GM18861 (cell line): ENCODE data around the gene PLEKHA7.
"Not testable (repeated sequence)": the region's sequence is repeated elsewhere in the genome, so short reads cannot be mapped to it uniquely, and the experiment has no call there.

Experiments used
- ATAC-seq: cut with Tn5 transposase; IDR thresholded peaks from one replicate; pipeline ENCODE4 v1.9.1; 2021; ENCODE audit not compliant: unreplicated experiment

The PLEKHA7 gene

GRCh38 chr11:16881766-16882165 is 132.4 kb downstream of the PLEKHA7 start:
- no peak for ATAC-seq

GRCh38 chr11:16881074-16881709 is 133.0 kb downstream of the PLEKHA7 start:
- no peak for ATAC-seq

GRCh38 chr11:16880184-16880801 is 133.9 kb downstream of the PLEKHA7 start:
- no peak for ATAC-seq

DNA sequence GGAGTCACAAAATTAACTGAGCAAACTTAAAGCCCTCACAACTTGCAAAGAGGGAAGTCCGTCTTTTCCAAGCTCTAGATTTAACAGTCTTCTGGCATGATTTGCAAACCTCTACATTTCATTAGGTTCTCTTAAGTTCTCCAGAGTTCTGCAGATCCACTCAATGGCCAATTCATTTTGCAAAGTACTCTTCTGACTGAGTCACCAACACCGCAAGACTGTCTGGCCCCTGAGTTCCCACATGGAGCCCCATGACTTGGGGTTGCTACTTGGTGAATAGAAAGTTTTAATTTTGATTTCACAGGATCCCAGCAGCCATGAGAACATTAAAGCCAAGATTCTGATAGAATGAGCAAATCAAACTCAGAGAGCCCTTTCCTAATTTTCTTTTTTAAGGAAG is 134.5 kb downstream of the PLEKHA7 start:
- ATAC-seq = no peak

- no peak for ATAC-seq
These were observed 137.4 kb downstream of the PLEKHA7 start for GRCh38 chr11:16876837-16877236.

DNA sequence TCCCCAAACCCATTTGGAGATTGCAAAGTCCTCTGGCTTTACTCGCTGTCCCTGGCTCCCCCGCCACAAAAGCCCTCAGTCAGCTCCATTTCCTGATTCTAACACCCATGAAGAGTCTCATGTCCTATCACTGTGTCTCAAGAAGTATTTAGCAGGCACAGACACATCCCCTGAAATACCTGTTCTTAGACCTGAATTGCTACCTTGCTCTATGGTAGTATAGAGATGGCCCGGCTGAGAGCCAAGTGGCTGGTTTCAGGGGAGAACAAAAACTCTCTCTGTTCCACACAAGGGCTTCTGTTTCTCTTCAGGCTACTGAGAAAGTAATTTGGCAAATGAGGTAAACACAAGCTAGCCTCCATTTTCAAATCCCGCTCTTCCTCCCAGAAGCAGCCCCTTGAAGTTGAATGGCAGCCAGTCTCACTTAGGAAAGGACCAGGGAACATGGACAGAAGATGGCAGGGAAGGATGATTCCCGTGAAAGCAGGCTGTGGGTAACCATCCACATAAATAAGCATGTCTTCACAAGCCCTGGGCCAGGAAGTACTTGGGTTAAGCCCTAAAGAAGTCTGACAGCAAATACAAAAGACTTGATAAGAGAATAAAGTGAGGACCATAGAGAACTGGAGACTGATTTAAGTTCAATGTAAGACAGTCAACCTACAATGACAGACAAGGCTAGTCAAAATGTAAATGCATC is 138.0 kb downstream of the PLEKHA7 start:
- ATAC-seq = no peak

- no peak for ATAC-seq
These were observed 139.8 kb downstream of the PLEKHA7 start for GRCh38 chr11:16874275-16874975.

GRCh38 chr11:16873289-16873688 is 140.9 kb downstream of the PLEKHA7 start:
- ATAC-seq = no peak

DNA sequence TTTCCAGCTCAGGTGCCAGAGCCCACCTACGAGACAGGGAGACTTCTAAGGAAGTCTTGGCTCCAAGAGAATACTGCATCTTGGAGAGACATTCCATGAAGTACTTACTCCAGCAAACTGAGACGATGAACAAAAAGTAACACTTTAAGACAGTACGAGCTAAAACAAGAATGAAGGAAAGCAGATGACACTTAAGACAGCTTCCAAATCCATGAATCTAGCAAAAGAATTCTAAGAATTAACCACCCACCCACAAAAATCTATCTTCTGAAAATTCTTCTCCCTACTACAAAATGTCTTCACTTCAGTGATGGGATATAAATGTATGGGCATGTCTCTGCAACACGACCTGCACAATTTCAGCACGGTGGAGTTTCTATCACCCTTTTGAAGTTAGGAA is 142.8 kb downstream of the PLEKHA7 start:
- ATAC-seq = no peak

DNA sequence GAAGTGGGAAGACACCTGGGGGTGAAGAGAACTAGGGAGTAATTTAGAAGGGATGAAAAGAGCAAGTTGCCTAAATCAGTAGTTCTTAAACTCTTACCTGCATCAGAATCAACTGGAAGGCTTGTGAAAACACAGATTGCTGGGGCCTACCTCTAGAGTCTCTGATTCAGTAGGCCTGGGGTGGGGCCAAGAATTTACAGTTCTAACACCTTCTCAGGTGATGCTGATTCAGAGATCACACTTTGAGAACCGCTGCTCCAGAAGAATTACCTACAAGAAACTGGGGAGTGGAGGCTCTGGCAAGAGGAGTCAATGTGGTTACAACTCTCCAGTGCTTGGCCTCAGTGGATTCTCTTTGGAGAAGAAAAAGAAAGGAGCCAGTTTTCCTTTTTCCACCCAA is 147.1 kb downstream of the PLEKHA7 start:
- ATAC-seq = no peak

GRCh38 chr11:16864428-16864827 is 149.8 kb downstream of the PLEKHA7 start:
- ATAC-seq = not testable (repeated sequence)

- no peak for ATAC-seq
These were observed 150.8 kb downstream of the PLEKHA7 start for GRCh38 chr11:16863389-16863788.

DNA sequence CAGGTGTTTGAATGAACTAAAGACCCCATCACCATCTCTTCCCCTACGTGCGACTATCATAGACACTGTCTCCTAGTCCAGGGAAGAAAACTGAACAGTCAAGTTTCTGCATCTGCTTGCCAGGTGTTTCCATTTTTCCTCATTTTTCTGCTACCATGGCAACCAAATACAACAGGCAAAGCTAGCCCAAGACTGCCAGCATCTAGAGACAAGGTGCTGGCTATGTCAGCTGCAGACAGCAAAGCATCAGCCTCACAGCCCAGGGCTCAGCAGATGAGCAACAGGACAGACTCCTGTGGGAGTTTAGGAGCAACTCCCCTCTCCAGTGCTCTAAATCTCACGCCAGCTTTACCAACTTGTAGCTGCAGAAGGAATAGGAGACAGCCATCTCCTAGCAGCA is 151.5 kb downstream of the PLEKHA7 start:
- no peak for ATAC-seq

DNA sequence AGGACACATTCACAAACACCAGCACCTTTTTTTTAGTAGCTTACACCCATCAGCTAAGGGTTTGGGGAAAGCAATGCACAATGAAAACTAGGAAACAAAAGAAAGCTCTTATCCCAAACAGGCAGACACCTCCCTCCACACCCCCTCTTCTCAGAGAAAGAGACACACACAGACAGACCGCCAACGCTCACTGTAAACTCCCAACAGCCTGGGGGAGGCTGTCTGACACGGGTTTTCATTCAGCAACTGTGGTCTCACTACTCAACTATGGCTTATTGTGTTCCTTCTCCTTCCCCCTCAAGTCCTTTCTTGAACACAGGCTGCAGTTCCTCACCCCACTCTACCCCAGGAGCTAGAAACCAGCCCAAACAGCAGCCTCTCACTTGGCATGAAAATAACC is 152.4 kb downstream of the PLEKHA7 start:
- ATAC-seq = no peak

- no peak for ATAC-seq
These were observed 153.6 kb downstream of the PLEKHA7 start for GRCh38 chr11:16860617-16861016.

DNA sequence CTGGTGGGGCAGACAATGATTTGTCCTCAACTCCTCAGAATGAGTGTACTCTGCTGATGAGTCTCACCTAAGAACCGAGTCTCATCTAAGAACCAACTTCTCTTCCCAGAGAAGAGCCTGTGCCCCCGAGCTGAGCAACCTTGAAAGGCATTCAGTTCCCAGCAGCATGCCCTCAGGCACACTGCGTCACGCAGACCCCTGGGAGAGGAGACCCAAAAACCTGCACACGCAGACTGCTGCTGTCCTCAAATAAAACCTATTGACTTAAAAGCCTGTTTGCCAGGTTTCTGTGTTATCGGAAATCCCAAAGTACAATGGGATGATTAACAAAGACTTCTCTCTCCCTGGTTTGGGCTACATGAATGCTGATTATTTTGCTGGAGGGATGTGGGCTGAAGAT is 154.6 kb downstream of the PLEKHA7 start:
- ATAC-seq = no peak

DNA sequence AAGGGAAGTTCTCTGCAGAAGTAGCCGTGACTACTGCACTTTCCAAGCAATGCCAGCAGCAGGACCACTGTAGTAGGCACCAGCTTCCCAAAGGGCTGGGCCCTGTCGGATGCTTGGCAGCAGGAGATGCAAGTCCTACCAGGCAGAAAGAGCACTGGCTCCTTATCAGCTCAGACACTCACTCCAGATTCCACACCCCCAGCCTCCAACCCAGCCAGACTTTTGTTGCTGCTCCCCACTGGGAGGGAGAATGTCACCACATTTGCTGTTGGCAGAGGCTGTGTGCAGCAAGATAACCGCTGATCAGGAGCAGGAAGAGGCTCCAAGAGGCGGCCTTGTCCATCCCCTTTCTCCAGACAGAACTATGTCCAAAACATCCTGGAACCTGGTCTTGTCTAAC is 157.0 kb downstream of the PLEKHA7 start:
- ATAC-seq = no peak

GRCh38 chr11:16856022-16856471 is 158.2 kb downstream of the PLEKHA7 start:
- ATAC-seq = no peak

DNA sequence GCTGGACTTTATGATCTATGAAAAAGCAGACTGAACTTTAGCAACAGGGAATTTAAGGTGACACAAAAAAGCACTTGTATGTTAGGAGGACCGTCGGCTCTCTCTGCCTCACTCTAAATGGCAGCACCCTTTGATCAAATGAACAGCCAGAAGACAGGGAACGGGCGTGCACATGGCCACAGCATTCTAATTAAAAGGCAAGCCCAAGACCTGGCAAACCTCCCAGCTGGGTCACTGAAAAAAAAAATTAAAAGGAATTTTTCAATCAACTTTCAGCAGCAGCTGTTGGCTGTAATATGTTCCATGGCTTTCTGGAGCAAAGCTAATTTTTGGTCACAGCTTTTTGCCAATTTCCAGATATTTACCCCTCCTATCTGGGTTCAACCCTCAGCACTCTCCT is 159.2 kb downstream of the PLEKHA7 start:
- ATAC-seq = no peak

- no peak for ATAC-seq
These were observed 160.4 kb downstream of the PLEKHA7 start for GRCh38 chr11:16853859-16854258.

- ATAC-seq = no peak
These were observed 160.9 kb downstream of the PLEKHA7 start for GRCh38 chr11:16853266-16853665.

DNA sequence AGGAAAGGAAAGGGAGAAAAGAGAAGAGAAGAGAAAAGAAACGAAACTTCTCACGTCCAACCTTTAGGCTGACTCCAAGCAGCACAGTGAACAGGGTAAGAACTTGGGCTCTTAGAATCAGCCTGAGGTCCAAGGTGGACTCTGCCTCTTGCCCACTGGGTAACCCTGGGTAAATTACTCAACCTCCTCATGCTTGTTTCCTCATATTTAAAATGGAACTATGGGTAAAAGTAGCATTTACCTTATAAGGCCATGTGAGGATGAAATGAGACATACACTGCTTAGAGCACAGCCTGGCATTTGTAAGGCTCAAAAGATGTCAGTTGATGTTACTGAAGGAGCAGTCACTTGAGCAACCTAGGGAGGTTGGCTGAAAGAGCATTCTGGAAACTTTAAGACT is 167.9 kb downstream of the PLEKHA7 start:
- no peak for ATAC-seq
